ENCODE results near the gene DPYSL4. TPM values are rescaled to one million over a fixed set of nuclear protein-coding genes. Genes with fewer than 3 reads are reported as not detected.

DPYSL4 gene
- total and polyA plus RNA-seq, 12 donors: 0.42 to 7.6 (median 3.2) TPM

DNA sequence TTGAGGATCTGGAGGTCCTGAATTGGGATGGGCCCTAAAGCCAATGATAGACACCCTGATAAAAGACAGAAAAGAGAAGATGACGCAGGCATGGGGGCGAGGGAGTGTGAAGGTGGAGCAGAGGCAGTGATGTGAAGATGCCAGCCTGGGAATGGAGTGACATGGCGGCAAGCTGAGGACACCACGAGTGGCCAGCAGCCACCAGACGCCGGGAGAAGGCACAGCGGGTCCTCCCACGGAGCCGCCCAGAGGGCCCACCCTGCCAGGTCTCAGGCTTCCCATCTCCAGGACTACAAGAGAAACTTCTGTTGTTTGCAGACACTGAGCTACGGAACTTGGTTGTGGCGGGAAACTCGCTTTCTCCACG, 44.9 kb downstream of the DPYSL4 start:
- no peak for DNase-seq
- no peak overlapping the region for H3K4me3 ChIP-seq
- WGBS, 4 donors: 86 to 93% (median 91%) methylated on average over 13 of the region's 13 CpGs
- intact Hi-C loops (cut with DNase I): no loop called here
- TF ChIP-seq, protein P1, sequence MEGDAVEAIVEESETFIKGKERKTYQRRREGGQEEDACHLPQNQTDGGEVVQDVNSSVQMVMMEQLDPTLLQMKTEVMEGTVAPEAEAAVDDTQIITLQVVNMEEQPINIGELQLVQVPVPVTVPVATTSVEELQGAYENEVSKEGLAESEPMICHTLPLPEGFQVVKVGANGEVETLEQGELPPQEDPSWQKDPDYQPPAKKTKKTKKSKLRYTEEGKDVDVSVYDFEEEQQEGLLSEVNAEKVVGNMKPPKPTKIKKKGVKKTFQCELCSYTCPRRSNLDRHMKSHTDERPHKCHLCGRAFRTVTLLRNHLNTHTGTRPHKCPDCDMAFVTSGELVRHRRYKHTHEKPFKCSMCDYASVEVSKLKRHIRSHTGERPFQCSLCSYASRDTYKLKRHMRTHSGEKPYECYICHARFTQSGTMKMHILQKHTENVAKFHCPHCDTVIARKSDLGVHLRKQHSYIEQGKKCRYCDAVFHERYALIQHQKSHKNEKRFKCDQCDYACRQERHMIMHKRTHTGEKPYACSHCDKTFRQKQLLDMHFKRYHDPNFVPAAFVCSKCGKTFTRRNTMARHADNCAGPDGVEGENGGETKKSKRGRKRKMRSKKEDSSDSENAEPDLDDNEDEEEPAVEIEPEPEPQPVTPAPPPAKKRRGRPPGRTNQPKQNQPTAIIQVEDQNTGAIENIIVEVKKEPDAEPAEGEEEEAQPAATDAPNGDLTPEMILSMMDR (IDR thresholded peaks at IDR 0.05): no peak
- no peak for TF ChIP-seq POLR2A (IDR thresholded peaks at IDR 0.05)
- H3K27ac ChIP-seq: no peak overlapping the region
- no peaks in the 10 kb centered on the region for H3K4me1 ChIP-seq (replicated peaks in 1 of 2)
- no peaks in the 10 kb centered on the region for H3K36me3 ChIP-seq (replicated peaks in 1 of 2)
- H3K27me3 ChIP-seq: no peaks in the 10 kb centered on the region
- no peaks in the 10 kb centered on the region for H3K9me3 ChIP-seq (replicated peaks in 1 of 3)

DNA sequence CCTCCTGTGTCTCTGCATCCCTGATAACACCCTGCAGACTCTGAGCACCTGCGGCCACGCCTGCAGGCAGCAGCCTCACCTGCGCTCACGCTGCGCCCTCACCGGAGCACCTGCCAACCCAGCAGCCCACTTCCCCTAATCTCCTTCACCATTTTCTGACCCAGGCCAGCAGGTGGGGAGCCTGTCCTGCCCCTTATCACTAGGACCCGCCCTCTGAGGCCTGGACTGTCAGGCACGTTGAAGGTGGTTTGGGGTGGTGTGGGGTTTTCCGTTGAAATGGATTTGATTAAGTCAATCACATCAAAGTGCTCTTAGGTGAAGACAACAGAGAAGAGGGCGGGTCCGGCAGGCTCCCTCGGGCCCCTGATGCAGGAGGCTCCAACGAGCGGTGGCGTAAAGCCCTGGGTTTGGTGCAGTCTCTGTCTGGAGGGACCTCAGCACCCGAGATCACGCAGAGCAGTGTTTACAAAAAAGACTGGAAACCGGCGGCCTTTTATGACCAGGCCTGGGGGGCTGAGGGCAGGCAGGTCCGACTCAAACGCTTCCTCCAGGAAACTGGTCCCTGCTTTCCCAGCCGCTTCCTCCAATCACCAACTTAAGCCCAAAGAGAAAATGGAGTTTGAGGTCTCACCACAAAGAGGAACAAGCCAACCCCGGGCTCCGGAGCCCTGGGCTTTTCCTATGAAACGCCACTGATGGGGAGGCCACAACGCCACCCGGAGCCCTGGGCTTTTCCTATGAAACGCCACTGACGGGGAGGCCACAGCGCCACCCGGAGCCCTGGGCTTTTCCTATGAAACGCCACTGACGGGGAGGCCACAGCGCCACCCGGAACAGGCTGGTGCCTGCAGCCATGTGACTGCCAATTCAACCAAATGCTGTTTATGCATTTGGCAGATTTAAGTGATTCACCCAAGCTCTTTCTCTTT, 45.5 kb downstream of the DPYSL4 start:
- intact Hi-C loops (cut with DNase I): no loop called here
- no peaks in the 10 kb centered on the region for H3K36me3 ChIP-seq (replicated peaks in 1 of 2)
- H3K4me3 ChIP-seq: no peak overlapping the region
- 69 to 81% (median 74%) methylated on average over 35 of the region's 35 CpGs for WGBS, 4 donors
- H3K4me1 ChIP-seq (replicated peaks in 1 of 2): no peaks in the 10 kb centered on the region
- no peaks in the 10 kb centered on the region for H3K9me3 ChIP-seq (replicated peaks in 1 of 3)
- H3K27ac ChIP-seq: no peak overlapping the region
- TF ChIP-seq, protein P1 (IDR thresholded peaks at IDR 0.05): no peak
- no peak for TF ChIP-seq POLR2A (IDR thresholded peaks at IDR 0.05)
- no peaks in the 10 kb centered on the region for H3K27me3 ChIP-seq
- DNase-seq: peak in 3 of 7 donors; percentile 28 to 33 (median 29)

DNA sequence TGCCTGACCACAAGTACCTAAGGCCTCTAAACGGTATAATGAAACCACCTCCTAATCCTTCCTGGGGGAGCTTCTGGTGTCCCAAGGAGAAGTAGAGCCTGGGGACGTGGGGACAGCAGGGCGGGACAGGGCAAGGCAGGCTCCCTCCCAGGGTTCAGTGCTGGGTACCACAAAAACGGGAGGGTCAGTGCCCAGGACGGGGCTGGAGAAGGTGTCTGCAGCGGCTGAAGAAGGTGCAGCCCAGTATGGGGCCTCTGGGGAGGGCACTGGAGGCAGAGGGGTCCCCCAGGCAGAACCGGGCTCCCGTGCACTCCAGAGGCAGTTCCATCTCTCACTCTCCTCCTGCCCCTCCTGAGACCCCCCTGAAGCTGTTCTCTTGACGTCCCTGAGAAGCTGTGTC, 46.2 kb downstream of the DPYSL4 start:
- Histone ChIP-seq H3K27me3 (no peaks in the 10 kb centered on the region), H3K9me3 (replicated peaks in 1 of 3) (no peaks in the 10 kb centered on the region), H3K4me3 (no peak overlapping the region), H3K27ac (no peak overlapping the region), H3K36me3 (replicated peaks in 1 of 2) (no peaks in the 10 kb centered on the region), H3K4me1 (replicated peaks in 1 of 2) (no peaks in the 10 kb centered on the region)
- DNase-seq: no peak
- no peak for TF ChIP-seq POLR2A (IDR thresholded peaks at IDR 0.05)
- TF ChIP-seq, protein P1 (IDR thresholded peaks at IDR 0.05): no peak
- intact Hi-C loops (cut with DNase I): no loop called here
- 67 to 82% (median 76%) methylated on average over 6 to 9 of the region's 9 CpGs for WGBS, 4 donors

DNA sequence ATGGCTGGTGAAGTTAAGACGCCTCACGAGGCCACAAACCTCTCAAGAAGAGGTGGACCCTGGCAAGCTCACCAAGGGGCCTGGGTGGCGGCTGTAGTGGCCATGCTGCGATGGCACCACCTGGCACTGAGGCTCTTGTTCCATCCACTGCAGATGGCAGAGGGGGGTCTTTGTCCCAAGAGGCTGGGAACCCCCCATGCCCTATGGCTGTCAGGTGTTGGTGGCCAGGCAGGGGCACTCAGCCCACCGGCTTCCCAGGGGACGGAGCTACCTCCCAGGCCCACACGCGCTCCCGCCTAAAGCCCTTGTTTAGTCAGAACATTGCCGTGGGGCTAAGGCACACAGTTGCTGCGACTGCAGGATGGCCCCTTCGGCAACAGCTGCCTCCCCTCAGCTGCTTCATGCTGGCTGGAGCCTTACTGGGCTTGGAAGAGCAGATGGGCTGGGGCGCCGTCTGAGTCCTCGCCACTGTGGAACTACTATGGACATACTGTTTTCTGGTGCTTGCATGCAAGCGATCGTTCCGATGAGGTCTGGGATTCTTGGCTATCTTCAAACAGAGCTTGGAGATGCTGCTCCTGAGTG, 46.8 kb downstream of the DPYSL4 start:
- 83 to 90% (median 85%) methylated on average over 10 to 18 of the region's 18 CpGs; no CpG with 5 or more reads in 1 of the 4 donors for WGBS, 4 donors

More for the DNA sequence above, 46.8 kb downstream of the DPYSL4 start:
- H3K27me3 ChIP-seq: no peaks in the 10 kb centered on the region
- DNase-seq: no peak
- intact Hi-C loops (cut with DNase I): no loop called here
- no peak overlapping the region for H3K27ac ChIP-seq
- no peaks in the 10 kb centered on the region for H3K36me3 ChIP-seq (replicated peaks in 1 of 2)
- H3K4me3 ChIP-seq: no peak overlapping the region
- TF ChIP-seq, protein P1 (IDR thresholded peaks at IDR 0.05): no peak
- TF ChIP-seq POLR2A (IDR thresholded peaks at IDR 0.05): no peak
- no peaks in the 10 kb centered on the region for H3K4me1 ChIP-seq (replicated peaks in 1 of 2)
- H3K9me3 ChIP-seq (replicated peaks in 1 of 3): no peaks in the 10 kb centered on the region

Measured in adrenal gland (tissue), 12 donors.